Neural progenitor cell (in vitro differentiated cells): ENCODE measurements around the gene NDE1. TPM values are rescaled to one million over a fixed set of nuclear protein-coding genes. Genes with fewer than 3 reads are reported as not detected.

ENCODE experiments used
- DNase-seq: peaks from one replicate; pipeline ENCODE4 v3.0.0-alpha.2; 2016; ENCODE audit warnings: low spot score
- H2AFZ ChIP-seq: fragments of 200-600 bp; sonication (generic); replicated peaks from 2 replicates; pipeline ENCODE4 v1.6.1; 2016; ENCODE audit warnings: antibody characterized with exemption
- H3F3A ChIP-seq: fragments of 200-600 bp; sonication (generic); 2 replicates; pipeline ENCODE4 v1.6.1; 2016; ENCODE audit warnings: antibody characterized with exemption, low read depth
- H3K27ac ChIP-seq: fragments of 200-600 bp; sonication (generic); 2 replicates; pipeline ENCODE4 v1.5.1; 2016; ENCODE audit warnings: mild to moderate bottlenecking
- H3K27me3 ChIP-seq: fragments of 200-600 bp; sonication (generic); 2 replicates; pipeline ENCODE4 v1.6.1; 2016; ENCODE audit warnings: mild to moderate bottlenecking, moderate library complexity
- H3K36me3 ChIP-seq: fragments of 200-600 bp; sonication (generic); 2 replicates; pipeline ENCODE4 v1.5.1; 2016
- H3K4me1 ChIP-seq: fragments of 200-600 bp; sonication (generic); 2 replicates; pipeline ENCODE4 v1.6.1; 2016; ENCODE audit warnings: mixed run types
- H3K4me2 ChIP-seq: fragments of 200-600 bp; sonication (generic); 2 replicates; pipeline ENCODE4 v1.6.1; 2016
- H3K4me3 ChIP-seq: fragments of 200-600 bp; sonication (generic); 2 replicates; pipeline ENCODE4 v1.5.1; 2016
- H3K79me2 ChIP-seq: fragments of 200-600 bp; sonication (generic); 2 replicates; pipeline ENCODE4 v1.6.1; 2016; ENCODE audit warnings: low read depth
- H3K9ac ChIP-seq: fragments of 200-600 bp; sonication (generic); 2 replicates; pipeline ENCODE4 v1.6.1; 2016
- H3K9me3 ChIP-seq: fragments of 200-600 bp; sonication (generic); 2 replicates; pipeline ENCODE4 v1.5.1; 2016; ENCODE audit warnings: low read depth
- H4K20me1 ChIP-seq: fragments of 200-600 bp; sonication (generic); 2 replicates; pipeline ENCODE4 v1.6.1; 2016; ENCODE audit warnings: low read depth
- H3K27ac Mint-ChIP-seq: 3 replicates; pipeline ENCODE4 v1.8.0; 2021; ENCODE audit warnings: mixed read lengths
- H3K27me3 Mint-ChIP-seq: 2 replicates; pipeline ENCODE4 v1.8.0; 2022; ENCODE audit warnings: low read depth, mild to moderate bottlenecking, inconsistent platforms, moderate library complexity, mixed read lengths; ENCODE audit not compliant: insufficient read depth
- H3K36me3 Mint-ChIP-seq: 3 replicates; pipeline ENCODE4 v1.8.0; 2021; ENCODE audit warnings: mixed read lengths
- H3K4me1 Mint-ChIP-seq: 3 replicates; pipeline ENCODE4 v1.8.0; 2021; ENCODE audit warnings: mixed read lengths
- H3K4me3 Mint-ChIP-seq: 3 replicates; pipeline ENCODE4 v1.8.0; 2021; ENCODE audit warnings: mild to moderate bottlenecking, moderate library complexity, mixed read lengths
- H3K9me3 Mint-ChIP-seq: 3 replicates; pipeline ENCODE4 v1.8.0; 2020; ENCODE audit warnings: mixed read lengths
- CTCF ChIP-seq: fragments of 200-600 bp; sonication (generic); IDR thresholded peaks from 2 replicates; pipeline ENCODE4 v1.5.1; 2017; ENCODE audit warnings: antibody characterized with exemption, mild to moderate bottlenecking
- EZH2 ChIP-seq: fragments of 200-600 bp; sonication (generic); IDR thresholded peaks from 2 replicates; pipeline ENCODE4 v1.6.1; 2017; ENCODE audit warnings: antibody characterized with exemption, mild to moderate bottlenecking, moderate library complexity
- EZH2phosphoT487 ChIP-seq: fragments of 200-600 bp; sonication (generic); IDR thresholded peaks from 2 replicates; pipeline ENCODE4 v1.6.1; 2017; ENCODE audit warnings: antibody characterized with exemption
- total RNA-seq: library from RNA; depleted of rRNA; stranded (reverse); fragments of >200 nt; gene quantifications from 2 replicates; pipeline ENCODE4 v1.2.3, GENCODE V29; 2015; ENCODE audit warnings: low replicate concordance

Gene NDE1
- total RNA-seq, 1 donor from 2014 or later: 85.3 TPM

- Mint-ChIP-seq H3K27ac (no peak overlapping the region), H3K4me1 (no peaks in the 10 kb centered on the region), H3K27me3 (no peaks in the 10 kb centered on the region), H3K4me3 (no peak overlapping the region), H3K36me3 (peaks cover 20% of the 10 kb centered on the region), H3K9me3 (no peaks in the 10 kb centered on the region)
- H3K36me3 ChIP-seq: no peaks in the 10 kb centered on the region
- no peak overlapping the region for H3K9ac ChIP-seq
- H3K27me3 ChIP-seq: no peaks in the 10 kb centered on the region
- DNase-seq: no peak
- H3K27ac ChIP-seq: no peak overlapping the region
- H3K4me3 ChIP-seq: no peak overlapping the region
- no peaks in the 10 kb centered on the region for H3K4me1 ChIP-seq
- H3F3A ChIP-seq: no peaks in the 10 kb centered on the region
- H2AFZ ChIP-seq: no peak overlapping the region
- no peaks in the 10 kb centered on the region for H4K20me1 ChIP-seq
- H3K9me3 ChIP-seq: no peaks in the 10 kb centered on the region
- H3K4me2 ChIP-seq: no peak overlapping the region
- no peaks in the 10 kb centered on the region for H3K79me2 ChIP-seq
- TF ChIP-seq EZH2: no peak
- TF ChIP-seq EZH2phosphoT487: no peak
- no peak for TF ChIP-seq CTCF
These were observed 44.5 kb downstream of the NDE1 start for GRCh38 chr16:15694499-15694898.

- Histone ChIP-seq H3K9me3 (no peaks in the 10 kb centered on the region), H3K27ac (no peak overlapping the region), H3K4me3 (no peak overlapping the region), H2AFZ (no peak overlapping the region), H3K9ac (no peak overlapping the region), H3K36me3 (no peaks in the 10 kb centered on the region), H3K4me1 (no peaks in the 10 kb centered on the region), H4K20me1 (no peaks in the 10 kb centered on the region), H3F3A (no peaks in the 10 kb centered on the region), H3K79me2 (no peaks in the 10 kb centered on the region), H3K27me3 (no peaks in the 10 kb centered on the region), H3K4me2 (no peak overlapping the region)
- peaks cover 18% of the 10 kb centered on the region for H3K36me3 Mint-ChIP-seq
- TF ChIP-seq EZH2: no peak
- no peak for TF ChIP-seq CTCF
- TF ChIP-seq EZH2phosphoT487: no peak
- H3K9me3 Mint-ChIP-seq: no peaks in the 10 kb centered on the region
- no peaks in the 10 kb centered on the region for H3K4me1 Mint-ChIP-seq
- H3K27ac Mint-ChIP-seq: no peak overlapping the region
- no peak overlapping the region for H3K4me3 Mint-ChIP-seq
- H3K27me3 Mint-ChIP-seq: no peaks in the 10 kb centered on the region
- DNase-seq: no peak
These were observed 49.8 kb downstream of the NDE1 start for GRCh38 chr16:15699819-15700218.

GRCh38 chr16:15701367-15701766 is 51.3 kb downstream of the NDE1 start:
- Histone ChIP-seq H3K79me2 (no peaks in the 10 kb centered on the region), H2AFZ (no peak overlapping the region), H3K4me2 (no peak overlapping the region), H3F3A (no peaks in the 10 kb centered on the region), H3K9me3 (no peaks in the 10 kb centered on the region), H4K20me1 (no peaks in the 10 kb centered on the region), H3K4me1 (no peaks in the 10 kb centered on the region), H3K9ac (no peak overlapping the region), H3K4me3 (no peak overlapping the region), H3K27me3 (no peaks in the 10 kb centered on the region), H3K36me3 (no peaks in the 10 kb centered on the region), H3K27ac (no peak overlapping the region)
- H3K27ac Mint-ChIP-seq: no peak overlapping the region
- peaks cover 2% of the 10 kb centered on the region for H3K27me3 Mint-ChIP-seq
- no peaks in the 10 kb centered on the region for H3K4me1 Mint-ChIP-seq
- no peak for TF ChIP-seq CTCF
- no peak for DNase-seq
- H3K9me3 Mint-ChIP-seq: no peaks in the 10 kb centered on the region
- no peak overlapping the region for H3K4me3 Mint-ChIP-seq
- H3K36me3 Mint-ChIP-seq: peaks cover 20% of the 10 kb centered on the region
